GM12891 (cell line): ENCODE measurements around the gene MYO15B.

ENCODE experiments used
- DNase-seq: peaks from one replicate; pipeline ENCODE4 v3.0.0; 2011; ENCODE audit warnings: low spot score; ENCODE audit not compliant: insufficient read length
- FAIRE-seq: peaks from 2 replicates; lab custom pipeline; 2011; peaks lifted over from hg19 to GRCh38; lab: Jason Lieb, UNC
- PAX5 ChIP-seq: IDR thresholded peaks from 2 replicates; pipeline ENCODE4 v1.6.1; 2011; ENCODE audit warnings: low read length, moderate library complexity, mild to moderate bottlenecking; ENCODE audit not compliant: insufficient read depth, severe bottlenecking
- POLR2A ChIP-seq: IDR thresholded peaks from 2 replicates; pipeline ENCODE4 v1.6.1; 2011; ENCODE audit warnings: low read depth, low read length, control low read depth
- POLR2AphosphoS5 ChIP-seq: IDR thresholded peaks from 2 replicates; pipeline ENCODE4 v1.6.1; 2011; ENCODE audit warnings: low read depth, low read length, control low read depth
- POU2F2 ChIP-seq: IDR thresholded peaks from 2 replicates; pipeline ENCODE4 v1.6.1; 2011; ENCODE audit warnings: low read depth, mild to moderate bottlenecking, control low read depth, low read length, moderate library complexity
- SPI1 ChIP-seq: IDR thresholded peaks from 2 replicates; pipeline ENCODE4 v1.6.1; 2011; ENCODE audit warnings: low read depth, low read length, control low read depth
- TAF1 ChIP-seq: IDR thresholded peaks from 2 replicates; pipeline ENCODE4 v1.6.1; 2011; ENCODE audit warnings: low read depth, low read length, control low read depth

The MYO15B gene

GRCh38 chr17:75629157-75629556, 41.6 kb downstream of the MYO15B start:
- TF ChIP-seq SPI1 (no peak), POLR2A (no peak), POU2F2 (no peak), POLR2AphosphoS5 (no peak), PAX5 (no peak), TAF1 (no peak)
- DNase-seq (no peak), FAIRE-seq (no peak)

GRCh38 chr17:75630071-75630917, 42.7 kb downstream of the MYO15B start:
- FAIRE-seq (no peak), DNase-seq (no peak)
- no peak for TF ChIP-seq PAX5
- no peak for TF ChIP-seq POU2F2
- no peak for TF ChIP-seq POLR2A
- no peak for TF ChIP-seq SPI1
- no peak for TF ChIP-seq POLR2AphosphoS5
- TF ChIP-seq TAF1, result no peak

GRCh38 chr17:75631353-75631752, 43.8 kb downstream of the MYO15B start:
- DNase-seq (no peak), FAIRE-seq (no peak)
- no peak for TF ChIP-seq POLR2AphosphoS5
- TF ChIP-seq PAX5, result no peak
- TF ChIP-seq SPI1, result no peak
- no peak for TF ChIP-seq POLR2A
- no peak for TF ChIP-seq POU2F2
- no peak for TF ChIP-seq TAF1

- DNase-seq, result no peak
- no peak for FAIRE-seq
- TF ChIP-seq SPI1 (no peak), POLR2AphosphoS5 (no peak), TAF1 (no peak)
These were observed 44.8 kb downstream of the MYO15B start for GRCh38 chr17:75632428-75632827.

- FAIRE-seq (peak; percentile 88), DNase-seq (peak; percentile 99)
- no peak for TF ChIP-seq PAX5
- no peak for TF ChIP-seq SPI1
- no peak for TF ChIP-seq TAF1
- TF ChIP-seq POLR2A, result no peak
- no peak for TF ChIP-seq POU2F2
- no peak for TF ChIP-seq POLR2AphosphoS5
These were observed 45.4 kb downstream of the MYO15B start, which contains the start of gene SMIM5 for GRCh38 chr17:75632863-75633485. Gene SMIM5 (plus strand): TSS chr17:75633434. CDS start chr17:75640202, 6,768 bp downstream.

GRCh38 chr17:75633486-75634375, 46.1 kb downstream of the MYO15B start:
- TF ChIP-seq PAX5 (no peak), POU2F2 (no peak), POLR2A (no peak), SPI1 (no peak)
- DNase-seq, result peak; percentile 91
- FAIRE-seq, result peak; percentile 54

GRCh38 chr17:75634376-75634740, 46.8 kb downstream of the MYO15B start:
- FAIRE-seq, result no peak
- TF ChIP-seq POLR2A (no peak), SPI1 (no peak), PAX5 (no peak), POLR2AphosphoS5 (no peak), TAF1 (no peak), POU2F2 (no peak)
- DNase-seq, result no peak

- FAIRE-seq, result no peak
- TF ChIP-seq SPI1 (no peak), PAX5 (no peak), TAF1 (no peak), POLR2A (no peak), POLR2AphosphoS5 (no peak), POU2F2 (no peak)
- no peak for DNase-seq
These were observed 47.4 kb downstream of the MYO15B start for GRCh38 chr17:75634754-75635609.

GRCh38 chr17:75635610-75636202, 48.1 kb downstream of the MYO15B start:
- no peak for TF ChIP-seq POU2F2
- TF ChIP-seq TAF1, result no peak
- no peak for TF ChIP-seq PAX5
- no peak for TF ChIP-seq POLR2A
- TF ChIP-seq SPI1, result no peak
- TF ChIP-seq POLR2AphosphoS5, result no peak
- DNase-seq (no peak), FAIRE-seq (no peak)
